HG03432 (cell line): ENCODE data around the gene BBX.

ENCODE experiments used
- ATAC-seq: cut with Tn5 transposase; IDR thresholded peaks from one replicate; pipeline ENCODE4 v1.9.1; 2021; ENCODE audit warnings: mild to moderate bottlenecking, moderate library complexity; ENCODE audit not compliant: unreplicated experiment

The BBX gene

GRCh38 chr3:107794664-107795443, 272.1 kb downstream of the BBX start:
- ATAC-seq: no peak

- ATAC-seq: no peak
Measured at GRCh38 chr3:107795514-107796094, 272.8 kb downstream of the BBX start.

DNA sequence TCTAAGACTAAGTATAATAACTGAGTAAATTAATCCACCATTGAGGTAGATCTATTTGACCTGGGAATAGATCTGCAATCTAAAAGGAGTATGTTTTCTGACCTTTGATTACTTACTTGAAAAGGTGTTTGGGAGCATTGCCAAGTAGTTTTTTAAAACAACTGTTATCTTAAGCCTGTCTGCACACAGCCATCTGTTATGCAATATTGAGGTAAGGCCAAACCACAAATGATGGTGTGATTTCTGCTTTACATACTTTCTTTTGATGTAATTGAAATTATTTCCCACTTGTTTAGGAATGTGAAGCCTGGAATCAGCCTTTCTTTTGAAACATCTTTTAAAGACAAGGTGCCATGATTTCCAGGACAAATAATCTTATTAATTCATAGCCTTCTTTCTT, 274.0 kb downstream of the BBX start:
- no peak for ATAC-seq

DNA sequence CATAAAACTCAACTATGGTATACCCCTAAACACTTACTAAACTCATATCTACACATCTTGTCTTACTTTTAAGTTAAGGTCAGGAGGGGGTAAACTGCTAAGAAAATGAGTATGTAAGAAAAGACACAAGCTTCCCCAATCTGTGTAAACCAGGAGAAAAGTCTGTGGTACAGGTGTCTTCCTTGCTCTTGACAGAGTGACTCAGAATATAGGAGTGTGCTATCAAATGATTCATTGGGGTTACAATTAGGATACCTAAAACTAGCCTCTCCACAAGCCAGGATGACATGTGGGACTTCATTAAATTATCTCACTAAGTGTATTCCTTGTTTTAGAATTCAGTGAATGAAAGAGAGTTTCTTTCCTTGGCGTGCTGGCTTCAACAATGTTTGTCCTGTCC, 274.8 kb downstream of the BBX start:
- no peak for ATAC-seq

DNA sequence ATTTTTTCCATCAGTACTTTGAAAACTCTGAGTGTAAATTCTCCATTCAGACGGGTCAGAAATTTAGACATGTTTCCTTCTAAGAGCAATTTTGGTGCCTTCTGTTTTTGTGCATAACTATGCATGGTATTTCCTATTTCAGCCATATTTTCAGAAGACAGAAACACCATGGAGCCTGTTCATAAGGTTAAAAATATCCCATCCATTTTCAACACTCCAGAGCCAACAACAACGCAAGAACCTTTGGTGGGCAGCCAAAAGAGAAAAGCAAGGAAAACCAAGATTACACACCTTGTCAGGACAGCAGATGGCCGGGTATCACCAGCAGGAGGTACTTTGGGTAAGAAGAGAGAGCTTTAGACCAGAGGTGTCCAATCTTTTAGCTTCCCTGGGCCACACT, 275.6 kb downstream of the BBX start:
- no peak for ATAC-seq

DNA sequence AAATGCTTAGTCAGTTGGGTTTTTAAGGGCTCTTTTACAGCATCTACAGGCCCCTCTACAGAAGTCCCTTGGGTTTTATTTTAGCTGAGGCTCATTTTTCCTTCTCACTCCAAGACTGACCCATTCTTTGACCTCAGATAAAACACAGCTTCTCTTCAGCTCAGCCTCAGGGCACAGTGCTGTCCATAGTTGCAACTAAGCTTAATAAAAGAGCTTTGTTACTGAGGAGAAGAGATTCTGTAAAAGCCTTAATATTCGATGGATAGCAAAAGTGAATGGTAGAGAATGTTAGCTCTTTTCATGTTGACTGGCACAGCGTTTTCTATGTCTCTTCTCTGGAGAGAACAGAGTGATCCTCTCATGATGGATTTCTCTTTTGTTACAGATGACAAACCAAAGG, 277.9 kb downstream of the BBX start:
- ATAC-seq: no peak

GRCh38 chr3:107803170-107803569, 280.4 kb downstream of the BBX start:
- ATAC-seq: no peak

DNA sequence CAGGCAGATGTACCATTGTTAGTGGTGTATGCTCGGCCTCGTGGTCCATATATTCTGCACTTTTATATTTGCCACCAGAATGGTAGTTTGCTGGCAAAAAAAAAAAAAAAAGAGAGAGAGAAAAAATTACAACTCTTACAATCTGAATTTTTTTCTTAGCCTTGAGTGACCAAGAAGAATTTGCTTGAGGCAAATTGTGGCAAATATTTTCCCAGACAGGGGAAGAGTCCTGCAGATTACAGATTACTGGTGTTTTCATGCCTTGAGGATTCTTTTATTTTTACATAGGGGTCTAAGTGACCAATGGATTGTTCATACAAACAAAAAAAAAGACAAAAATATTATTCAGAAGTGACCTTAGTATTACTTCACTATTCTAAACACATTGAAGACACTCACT, 283.3 kb downstream of the BBX start:
- no peak for ATAC-seq

- ATAC-seq: no peak
Measured at GRCh38 chr3:107806536-107806935, 283.8 kb downstream of the BBX start.

DNA sequence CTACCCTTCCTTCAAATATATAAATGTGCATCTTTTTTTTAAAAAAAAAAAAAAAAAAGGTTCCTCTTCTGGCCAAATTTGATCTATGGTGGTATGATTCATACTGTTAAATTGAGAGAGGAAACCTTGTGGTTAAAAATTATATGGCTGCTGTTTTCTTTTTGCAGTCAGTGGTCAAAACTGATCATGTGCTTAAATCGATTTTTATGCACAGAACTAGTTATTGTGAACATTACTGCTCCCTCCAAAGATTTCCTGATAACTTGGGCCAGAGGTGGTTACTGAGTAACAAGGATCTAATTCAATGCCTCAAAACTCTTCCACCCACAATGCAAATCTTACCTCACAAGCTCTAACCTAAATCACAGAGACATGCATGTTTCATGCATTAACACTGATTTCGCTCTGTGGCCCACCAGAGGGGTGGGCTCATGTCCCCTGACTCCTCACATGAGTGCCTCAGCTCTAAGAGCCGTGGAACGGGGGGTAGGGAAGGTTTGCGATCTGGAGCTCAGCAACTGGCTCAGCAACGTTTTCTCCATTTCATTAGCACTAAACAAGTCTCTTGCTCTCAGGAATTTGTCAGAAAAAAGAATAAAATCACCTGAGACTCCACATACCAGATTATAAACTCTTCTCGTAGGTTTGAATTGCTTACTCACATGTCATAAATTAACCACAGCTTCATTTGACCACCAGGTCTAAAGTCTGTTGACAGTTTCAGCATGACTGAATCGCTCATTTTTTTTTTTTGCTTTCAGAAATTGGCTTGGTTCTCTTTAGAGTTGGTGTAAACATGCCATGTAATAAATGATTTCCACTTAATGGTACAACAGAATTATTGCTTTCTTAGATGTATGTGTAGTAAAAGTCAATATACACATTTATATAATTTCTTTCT, 287.7 kb downstream of the BBX start:
- peak; percentile 60 for ATAC-seq

- ATAC-seq: no peak
Measured at GRCh38 chr3:107813026-107813425, 290.3 kb downstream of the BBX start.

GRCh38 chr3:107816107-107816506, 293.3 kb downstream of the BBX start:
- no peak for ATAC-seq

GRCh38 chr3:107817076-107817475, 294.3 kb downstream of the BBX start:
- no peak for ATAC-seq

DNA sequence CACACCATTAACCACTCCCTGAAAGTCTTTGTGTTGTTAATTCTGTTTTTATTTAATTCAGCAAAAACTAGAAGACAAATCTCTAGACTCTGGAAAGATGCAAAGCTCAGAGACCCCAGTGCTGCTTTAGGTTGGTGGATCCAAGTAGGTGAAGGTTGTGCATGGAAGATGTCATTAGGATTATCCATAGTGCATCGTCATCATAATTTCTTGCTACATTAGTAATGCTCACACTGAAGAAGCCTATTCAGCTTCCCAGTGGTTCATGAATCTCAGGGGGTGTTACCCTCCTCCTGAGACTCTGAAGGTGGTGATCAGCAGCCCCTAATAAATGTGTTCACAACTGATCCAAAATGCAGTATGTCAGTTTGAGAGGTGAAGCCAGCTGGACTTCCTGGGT, 295.3 kb downstream of the BBX start:
- ATAC-seq: no peak

DNA sequence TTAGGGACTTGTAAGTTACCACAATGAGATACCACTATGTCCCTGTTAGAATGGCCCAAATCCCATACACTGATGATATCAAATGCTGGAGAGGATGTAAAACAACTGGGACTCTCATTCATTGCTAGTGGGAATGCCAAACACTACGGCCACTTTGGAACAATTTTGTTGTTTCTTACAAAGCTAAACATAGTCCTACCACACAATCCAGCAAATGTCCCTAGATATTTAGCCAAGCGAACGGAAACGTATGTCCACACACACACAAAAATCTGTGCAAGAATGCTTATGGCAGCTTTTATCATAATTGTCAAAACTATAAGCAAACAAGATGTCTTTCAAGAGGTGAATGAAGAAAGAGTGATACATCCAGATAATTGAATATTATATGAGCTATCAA, 296.9 kb downstream of the BBX start:
- no peak for ATAC-seq

GRCh38 chr3:107822308-107822707, 299.5 kb downstream of the BBX start:
- no peak for ATAC-seq

DNA sequence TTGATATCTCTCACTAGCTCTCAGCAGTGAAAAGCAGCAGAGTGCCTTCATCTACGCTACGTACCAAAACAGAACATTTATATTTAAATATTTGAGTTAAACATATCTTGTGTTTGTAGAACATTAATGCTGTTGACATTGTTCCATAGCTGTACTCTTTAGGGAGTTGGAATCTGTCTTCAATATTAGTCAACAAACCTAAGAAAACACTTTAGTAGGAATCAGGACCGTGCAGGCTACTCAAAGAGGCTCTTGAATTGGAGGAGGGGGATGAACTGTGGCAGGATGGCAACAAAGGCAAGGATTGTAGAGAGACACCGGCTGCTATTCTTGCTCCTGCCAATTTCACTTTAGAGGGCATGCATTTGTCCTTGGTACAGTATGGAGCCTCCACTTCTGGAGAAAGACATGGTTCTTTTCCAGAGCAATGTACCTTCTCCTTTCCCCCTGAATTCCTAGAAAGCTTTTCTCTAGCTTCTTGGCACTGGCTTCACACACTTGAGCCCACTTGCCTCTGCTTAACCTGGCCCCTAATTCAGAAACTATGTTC, 302.1 kb downstream of the BBX start:
- ATAC-seq: no peak

GRCh38 chr3:107825556-107825955, 302.8 kb downstream of the BBX start:
- ATAC-seq: no peak

GRCh38 chr3:107826727-107827126, 304.0 kb downstream of the BBX start:
- no peak for ATAC-seq

GRCh38 chr3:107829185-107829584, 306.4 kb downstream of the BBX start:
- no peak for ATAC-seq

GRCh38 chr3:107831590-107831989, 308.8 kb downstream of the BBX start:
- no peak for ATAC-seq
